Transverse colon (tissue), 4 donors: ENCODE measurements around the gene CP.

Source experiments
- CTCF ChIP-seq, 5 experiments: fragments of 200-600 bp in 3 of 5; fragments of 450-650 bp in 2 of 5; sonication (generic) in 3 of 5; IDR thresholded peaks; 1 replicate in 2 of 5; 2 replicates in 3 of 5; pipeline ENCODE4 v1.5.1; 2016 to 2017; ENCODE audit warnings: antibody characterized with exemption in 5 of 5, inconsistent platforms in 3 of 5, mild to moderate bottlenecking in 2 of 5, moderate library complexity in 1 of 5
- EP300 ChIP-seq: sonication (generic); formaldehyde crosslinking; IDR thresholded peaks from one replicate; pipeline ENCODE4 v1.6.1; 2017; ENCODE audit warnings: antibody characterized with exemption, low read depth
- POLR2AphosphoS5 ChIP-seq, 3 donors: sonication (generic); formaldehyde crosslinking; IDR thresholded peaks; one replicate each; pipeline ENCODE4 v1.6.1; 2016; ENCODE audit warnings: antibody characterized with exemption in 3 of 3

GRCh38 chr3:149207475-149207874 lies 14.2 kb downstream of the CP start:
- TF ChIP-seq CTCF (IDR thresholded peaks at IDR 0.05) (no peak), POLR2AphosphoS5 (IDR thresholded peaks at IDR 0.05) (no peak), EP300 (no peak)
